Stimulated activated naive B cell treated with anti-CD40 and anti-IgM and Interleukin-4, amounts not matched to agents 10 μg/mL and 1 μg/mL and 100 μg/mL, for 72 hours (primary cell): Measurements from ENCODE around the gene ZDHHC4.
A peak's percentile ranks its signal among the peaks of the same experiment; 100 is the strongest.

ENCODE experiments used
- ATAC-seq, 2 donors: fragments of 150-1000 bp; cut with Tn5 transposase; replicated peaks; 2 replicates each; pipeline ENCODE4 v1.10.0; 2021; ENCODE audit warnings: moderate library complexity in 1 of 2
- DNase-seq: peaks from one replicate; pipeline ENCODE4 v3.0.0; 2021
- H3K27ac Mint-ChIP-seq: one replicate; pipeline ENCODE4 v1.8.0; 2022; ENCODE audit warnings: mild to moderate bottlenecking, mixed read lengths
- H3K27me3 Mint-ChIP-seq, 2 donors: one replicate each; pipeline ENCODE4 v1.8.0; 2022; ENCODE audit warnings: mixed read lengths in 2 of 2
- H3K36me3 Mint-ChIP-seq, 2 donors: one replicate each; pipeline ENCODE4 v1.8.0; 2022; ENCODE audit warnings: mixed read lengths in 2 of 2, mild to moderate bottlenecking in 1 of 2
- H3K4me1 Mint-ChIP-seq, 2 donors: one replicate each; pipeline ENCODE4 v1.8.0; 2022; ENCODE audit warnings: mixed read lengths in 2 of 2, mild to moderate bottlenecking in 1 of 2
- H3K4me3 Mint-ChIP-seq, 2 donors: one replicate each; pipeline ENCODE4 v1.8.0; 2022; ENCODE audit warnings: mild to moderate bottlenecking in 2 of 2, mixed read lengths in 2 of 2, moderate library complexity in 1 of 2
- H3K9me3 Mint-ChIP-seq, 2 donors: one replicate each; pipeline ENCODE4 v1.8.0; 2022; ENCODE audit warnings: mixed read lengths in 2 of 2, mild to moderate bottlenecking in 1 of 2

The ZDHHC4 gene

DNA sequence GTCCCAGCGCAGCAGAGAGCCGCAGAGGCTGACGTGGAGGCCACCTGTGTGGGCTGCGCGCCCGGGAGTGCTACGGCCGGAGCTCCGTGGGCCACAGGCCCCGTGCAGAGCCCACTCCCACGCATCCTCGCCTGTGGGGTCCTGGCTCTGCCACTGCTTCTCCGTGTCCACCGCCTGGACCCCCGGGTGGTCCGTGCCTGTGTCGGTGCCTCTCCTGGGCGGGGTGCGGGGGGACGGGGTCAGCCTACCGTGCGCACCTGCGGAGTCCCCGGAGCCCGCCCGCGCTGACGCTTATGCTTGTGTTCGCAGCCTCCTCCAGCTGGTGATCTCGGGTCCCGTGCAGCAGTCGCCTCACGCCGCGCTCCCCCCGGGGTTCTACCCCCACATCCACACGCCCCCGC, 30.4 kb downstream of the ZDHHC4 start:
- Mint-ChIP-seq H3K27ac (no peak overlapping the region), H3K4me1 (peaks cover 7 to 10% of the 10 kb centered on the region in 2 donors), H3K27me3 (peaks cover 0 to 2% of the 10 kb centered on the region in 2 donors), H3K4me3 (no peak overlapping the region), H3K36me3 (peaks cover 20 to 47% of the 10 kb centered on the region in 2 donors), H3K9me3 (no peaks in the 10 kb centered on the region)
- DNase-seq (no peak), ATAC-seq (no peak)

GRCh38 chr7:6608081-6608480, 30.8 kb downstream of the ZDHHC4 start:
- Mint-ChIP-seq H3K27me3 (peaks cover 0 to 4% of the 10 kb centered on the region in 2 donors), H3K4me1 (peaks cover 7 to 12% of the 10 kb centered on the region in 2 donors), H3K4me3 (no peak overlapping the region), H3K36me3 (peaks cover 20 to 44% of the 10 kb centered on the region in 2 donors), H3K9me3 (no peaks in the 10 kb centered on the region), H3K27ac (no peak overlapping the region)
- DNase-seq (no peak), ATAC-seq (no peak)

DNA sequence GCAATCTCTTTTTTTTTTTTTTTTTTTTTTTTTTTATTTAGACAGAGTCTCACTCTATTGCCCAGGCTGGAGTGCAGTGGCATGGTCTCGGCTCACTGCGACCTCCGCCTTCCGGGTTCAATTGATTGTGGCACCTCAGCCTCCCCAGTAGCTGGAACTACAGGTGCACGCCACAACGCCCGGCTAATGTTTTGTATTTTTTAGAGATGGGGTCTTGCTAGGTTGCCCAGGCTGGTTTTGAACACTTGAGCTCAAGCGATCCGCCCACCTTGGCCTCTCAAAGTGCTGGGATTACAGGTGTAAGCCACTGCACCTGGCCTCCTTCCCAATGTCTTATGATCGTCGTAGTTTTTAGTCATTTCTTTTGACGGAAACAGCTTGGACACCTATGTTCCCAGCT, 31.5 kb downstream of the ZDHHC4 start:
- Mint-ChIP-seq H3K4me3 (no peak overlapping the region), H3K36me3 (peaks cover 20 to 42% of the 10 kb centered on the region in 2 donors), H3K27ac (no peak overlapping the region), H3K27me3 (peaks cover 0 to 4% of the 10 kb centered on the region in 2 donors), H3K4me1 (peaks cover 7 to 12% of the 10 kb centered on the region in 2 donors), H3K9me3 (no peaks in the 10 kb centered on the region)
- DNase-seq (no peak), ATAC-seq (no peak)

DNA sequence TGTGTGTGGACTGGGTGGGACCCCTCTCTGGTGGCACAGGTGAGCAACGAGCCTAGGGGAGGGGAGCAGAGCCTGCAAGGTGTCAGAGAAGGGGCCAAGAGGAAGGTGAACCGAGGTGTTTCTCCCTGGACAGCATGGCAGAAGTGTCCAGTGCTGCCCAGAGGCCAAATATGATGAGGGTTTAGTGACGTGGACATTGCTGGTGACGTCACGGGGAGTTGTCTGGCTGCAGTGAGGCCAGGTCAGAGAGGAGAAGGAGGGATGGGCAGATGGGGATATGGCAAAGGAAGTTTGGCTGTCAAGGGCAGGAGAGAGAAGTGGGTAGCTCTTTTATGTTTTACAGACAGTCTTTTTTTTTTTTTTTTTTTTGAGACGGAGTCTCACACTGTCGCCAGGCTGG, 35.6 kb downstream of the ZDHHC4 start:
- peaks cover 0 to 14% of the 10 kb centered on the region in 2 donors for H3K36me3 Mint-ChIP-seq
- peaks cover 14 to 24% of the 10 kb centered on the region in 2 donors for H3K4me1 Mint-ChIP-seq
- no peak for ATAC-seq
- peaks cover 0 to 4% of the 10 kb centered on the region in 2 donors for H3K27me3 Mint-ChIP-seq
- DNase-seq = no peak
- no peaks in the 10 kb centered on the region for H3K9me3 Mint-ChIP-seq
- no peak overlapping the region for H3K27ac Mint-ChIP-seq
- H3K4me3 Mint-ChIP-seq = no peak overlapping the region

- Mint-ChIP-seq H3K4me3 (peak overlapping the region in 1 of 2 donors; percentile 12), H3K36me3 (peaks cover 0 to 16% of the 10 kb centered on the region in 2 donors), H3K27me3 (peaks cover 0 to 4% of the 10 kb centered on the region in 2 donors), H3K4me1 (peaks cover 14 to 24% of the 10 kb centered on the region in 2 donors), H3K9me3 (no peaks in the 10 kb centered on the region), H3K27ac (no peak overlapping the region)
- ATAC-seq (no peak), DNase-seq (no peak)
Measured at GRCh38 chr7:6613706-6614105, 36.5 kb downstream of the ZDHHC4 start.

GRCh38 chr7:6614953-6615722, 37.9 kb downstream of the ZDHHC4 start, which contains the start of gene ZNF853:
Gene ZNF853 (plus strand): TSS chr7:6615610. CDS start chr7:6616175, 565 bp downstream.
- DNase-seq = no peak

DNA sequence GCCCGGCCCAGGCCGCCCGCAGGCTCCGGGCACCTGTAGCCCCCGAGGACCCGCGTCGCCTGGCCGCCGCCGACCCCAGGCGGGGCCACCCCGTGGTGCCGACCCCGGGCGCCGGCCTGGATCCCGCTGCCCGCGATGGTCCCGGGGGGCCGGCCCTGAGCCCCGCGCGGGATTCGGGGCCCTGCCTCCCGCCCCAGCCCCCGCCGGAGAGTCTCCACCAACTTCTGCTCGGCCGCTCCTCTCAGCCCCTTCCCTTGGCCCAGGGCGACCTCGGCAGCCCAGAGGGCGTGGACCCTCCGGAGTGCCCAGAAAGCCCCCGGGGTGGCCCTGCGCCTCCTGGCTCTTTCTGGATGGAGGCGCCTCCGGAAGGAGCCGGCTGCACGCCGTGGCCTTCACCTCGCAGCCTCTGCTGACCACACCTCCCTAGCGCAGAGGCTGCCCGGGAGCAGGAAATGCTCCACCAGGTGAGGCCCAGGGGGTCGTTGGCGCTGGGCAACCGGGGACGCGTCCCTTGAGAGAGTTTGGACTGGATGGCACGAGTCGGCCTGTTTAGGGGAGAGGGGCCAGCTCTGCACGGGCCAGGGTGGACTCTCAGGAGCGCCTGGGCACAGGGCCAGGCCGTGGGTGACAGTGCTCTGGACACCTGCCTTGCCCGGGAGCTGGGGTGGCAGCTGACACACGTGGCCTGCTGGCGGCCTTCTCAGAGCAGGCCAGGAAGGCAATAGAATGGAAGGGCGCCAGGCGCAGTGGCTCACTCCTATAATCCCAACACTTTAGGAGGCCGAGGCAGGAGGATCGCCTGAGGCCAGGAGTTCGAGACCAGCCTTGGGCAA, 38.7 kb downstream of the ZDHHC4 start:
- no peak for DNase-seq
- no peak overlapping the region for H3K27ac Mint-ChIP-seq
- H3K27me3 Mint-ChIP-seq = peaks cover 0 to 4% of the 10 kb centered on the region in 2 donors
- H3K36me3 Mint-ChIP-seq = peaks cover 0 to 9% of the 10 kb centered on the region in 2 donors
- peak; percentile 47 to 48 for ATAC-seq
- H3K4me3 Mint-ChIP-seq = peak overlapping the region; percentile 72 to 84
- H3K9me3 Mint-ChIP-seq = no peaks in the 10 kb centered on the region
- peaks cover 19 to 44% of the 10 kb centered on the region in 2 donors for H3K4me1 Mint-ChIP-seq

More at GRCh38 chr7:6614953-6615722, 37.9 kb downstream of the ZDHHC4 start, which contains the start of gene ZNF853:
- Mint-ChIP-seq H3K4me3 (peak within 1 kb of the TSS; percentile 72 to 84), H3K27ac (peak within 1 kb of the TSS; percentile 26), H3K4me1 (peaks cover 14 to 36% of the 10 kb centered on the region in 2 donors), H3K9me3 (no peaks in the 10 kb centered on the region), H3K36me3 (peaks cover 0 to 12% of the 10 kb centered on the region in 2 donors), H3K27me3 (peaks cover 0 to 4% of the 10 kb centered on the region in 2 donors)
- peak; percentile 60 to 61 for ATAC-seq

DNA sequence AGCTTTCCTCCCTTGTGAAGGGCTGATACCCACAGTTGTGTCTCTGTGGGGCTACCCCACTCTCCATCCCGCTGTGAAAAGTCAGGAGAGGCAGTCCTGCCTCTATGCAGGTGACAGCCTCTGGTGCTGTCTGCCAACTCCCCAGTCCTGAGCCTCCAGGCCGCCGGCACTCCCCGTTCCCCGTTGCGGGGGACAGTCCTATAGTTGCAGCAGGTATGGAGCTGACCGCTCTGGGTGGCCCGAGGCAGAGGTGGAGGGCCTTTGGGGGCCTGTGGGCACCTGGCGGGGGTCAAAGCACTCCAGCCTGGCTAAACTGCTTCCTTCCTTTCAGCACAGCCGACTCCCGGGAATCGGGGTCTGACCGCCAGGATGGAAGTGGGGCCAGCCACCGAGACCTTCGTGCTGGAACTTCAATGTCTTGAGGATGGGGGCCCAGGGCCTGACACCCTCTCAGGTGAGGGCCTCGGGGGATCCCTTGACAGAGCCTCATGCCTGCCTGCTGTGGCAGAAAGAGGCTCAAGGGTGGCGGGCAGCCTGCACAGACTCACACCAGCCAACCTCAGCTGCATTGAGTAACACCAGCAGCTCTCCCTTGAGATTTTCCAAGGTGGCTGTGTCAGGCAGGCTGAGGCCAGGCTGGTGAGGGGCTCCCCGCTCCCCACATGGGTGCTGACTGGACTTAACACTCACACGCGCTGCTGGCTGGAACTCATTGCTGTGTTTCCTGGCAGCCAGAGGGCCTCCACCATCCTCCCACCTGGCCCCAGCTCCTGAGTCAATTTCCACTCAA, 39.8 kb downstream of the ZDHHC4 start:
- peak overlapping the region in 1 of 2 donors; percentile 67 for H3K4me3 Mint-ChIP-seq
- H3K27ac Mint-ChIP-seq = no peak overlapping the region
- H3K4me1 Mint-ChIP-seq = peaks cover 24 to 46% of the 10 kb centered on the region in 2 donors

GRCh38 chr7:6618621-6619020, 41.4 kb downstream of the ZDHHC4 start:
- H3K27me3 Mint-ChIP-seq = no peaks in the 10 kb centered on the region
- no peak for ATAC-seq
- no peaks in the 10 kb centered on the region for H3K9me3 Mint-ChIP-seq
- H3K36me3 Mint-ChIP-seq = peaks cover 7 to 17% of the 10 kb centered on the region in 2 donors
- no peak for DNase-seq
- no peak overlapping the region for H3K4me3 Mint-ChIP-seq
- peak overlapping the region; percentile 73 for H3K27ac Mint-ChIP-seq
- H3K4me1 Mint-ChIP-seq = peaks cover 20 to 51% of the 10 kb centered on the region in 2 donors

More for the DNA sequence above, 39.8 kb downstream of the ZDHHC4 start:
- H3K9me3 Mint-ChIP-seq = no peaks in the 10 kb centered on the region
- H3K36me3 Mint-ChIP-seq = peaks cover 7 to 14% of the 10 kb centered on the region in 2 donors
- DNase-seq (no peak), ATAC-seq (no peak)
- H3K27me3 Mint-ChIP-seq = peaks cover 0 to 4% of the 10 kb centered on the region in 2 donors

- Mint-ChIP-seq H3K36me3 (peaks cover 7 to 17% of the 10 kb centered on the region in 2 donors), H3K27me3 (no peaks in the 10 kb centered on the region), H3K9me3 (no peaks in the 10 kb centered on the region), H3K4me3 (no peak overlapping the region), H3K27ac (no peak overlapping the region), H3K4me1 (peaks cover 28 to 55% of the 10 kb centered on the region in 2 donors)
- no peak for DNase-seq
- no peak for ATAC-seq
Measured at GRCh38 chr7:6619961-6620360, 42.7 kb downstream of the ZDHHC4 start.

DNA sequence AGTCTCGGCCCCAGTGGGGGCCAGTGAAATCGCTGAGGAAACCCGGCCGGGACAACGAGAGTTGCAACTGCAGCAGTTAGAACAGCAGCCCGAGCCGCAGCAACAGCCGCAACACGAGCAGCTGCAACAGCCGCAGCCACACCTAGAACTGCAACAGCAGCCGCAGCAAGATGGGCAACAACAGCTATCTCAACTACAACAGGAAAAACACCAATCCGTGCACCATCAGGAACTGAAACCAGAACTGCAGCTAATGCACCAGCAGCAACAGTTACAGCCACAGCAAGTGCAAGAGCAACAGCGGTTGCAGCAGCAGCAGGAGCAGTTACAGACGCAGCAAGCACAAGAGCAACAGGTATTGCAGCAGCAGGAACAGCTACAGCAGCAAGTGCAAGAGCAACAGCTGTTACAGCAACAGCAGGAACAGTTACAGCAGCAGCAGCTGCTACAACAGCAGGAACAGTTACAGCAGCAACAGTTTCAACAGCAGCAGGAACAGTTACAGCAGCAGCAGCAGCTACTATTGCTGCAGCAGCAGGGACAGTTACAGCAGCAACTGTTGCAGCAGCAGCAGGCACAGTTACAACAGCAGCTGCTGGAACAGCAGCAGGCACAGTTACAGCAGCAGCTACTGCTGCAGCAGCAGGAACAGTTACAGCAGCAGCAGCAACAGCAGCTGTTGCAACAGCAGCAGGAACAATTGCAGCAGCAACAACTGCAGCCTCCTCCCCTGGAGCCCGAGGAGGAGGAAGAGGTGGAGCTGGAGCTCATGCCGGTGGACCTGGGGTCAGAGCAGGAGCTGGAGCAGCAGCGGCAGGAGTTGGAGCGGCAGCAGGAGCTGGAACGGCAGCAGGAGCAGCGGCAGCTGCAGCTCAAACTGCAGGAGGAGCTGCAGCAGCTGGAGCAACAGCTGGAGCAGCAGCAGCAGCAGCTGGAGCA, 44.2 kb downstream of the ZDHHC4 start:
- no peaks in the 10 kb centered on the region for H3K27me3 Mint-ChIP-seq
- H3K4me3 Mint-ChIP-seq = no peak overlapping the region
- ATAC-seq (peak; percentile 57 to 59), DNase-seq (no peak)
- H3K36me3 Mint-ChIP-seq = peaks cover 7 to 17% of the 10 kb centered on the region in 2 donors
- H3K9me3 Mint-ChIP-seq = no peaks in the 10 kb centered on the region
- H3K27ac Mint-ChIP-seq = peak overlapping the region; percentile 25
- H3K4me1 Mint-ChIP-seq = peaks cover 28 to 47% of the 10 kb centered on the region in 2 donors

GRCh38 chr7:6622134-6622710, 45.0 kb downstream of the ZDHHC4 start:
- H3K9me3 Mint-ChIP-seq = no peaks in the 10 kb centered on the region

More at GRCh38 chr7:6622134-6622710, 45.0 kb downstream of the ZDHHC4 start:
- DNase-seq (no peak), ATAC-seq (no peak)
- Mint-ChIP-seq H3K27me3 (no peaks in the 10 kb centered on the region), H3K36me3 (peaks cover 7 to 17% of the 10 kb centered on the region in 2 donors), H3K4me3 (no peak overlapping the region), H3K4me1 (peaks cover 27 to 44% of the 10 kb centered on the region in 2 donors), H3K27ac (no peak overlapping the region)
